HG02678 (cell line): ENCODE data around the gene LIMS1.
"Not testable (repeated sequence)": the region's sequence is repeated elsewhere in the genome, so short reads cannot be mapped to it uniquely, and the experiment has no call there.

ENCODE experiments used
- ATAC-seq: cut with Tn5 transposase; IDR thresholded peaks from one replicate; pipeline ENCODE4 v1.9.1; 2021; ENCODE audit warnings: mild to moderate bottlenecking, moderate library complexity; ENCODE audit not compliant: unreplicated experiment

LIMS1 gene

DNA sequence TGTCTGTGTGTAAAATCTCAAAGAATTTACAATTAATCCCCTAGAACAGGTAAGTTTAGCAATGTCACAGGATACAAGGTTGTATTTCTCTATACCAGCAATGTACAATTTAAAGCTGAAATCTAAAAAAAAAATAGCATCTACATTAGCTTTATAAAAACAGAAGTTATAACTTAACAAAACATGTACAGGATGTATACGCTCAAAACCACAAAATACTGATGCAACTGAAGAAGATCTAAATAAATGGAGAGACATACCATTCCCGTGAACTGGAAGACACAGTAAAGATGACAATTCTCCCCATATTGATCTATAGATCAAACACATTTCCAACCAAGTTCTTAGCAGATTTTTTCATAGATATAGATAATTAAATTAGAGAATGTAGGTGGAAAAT, 167.5 kb downstream of the LIMS1 start:
- ATAC-seq, result no peak

GRCh38 chr2:108704871-108705270, 170.6 kb downstream of the LIMS1 start:
- ATAC-seq, result no peak

DNA sequence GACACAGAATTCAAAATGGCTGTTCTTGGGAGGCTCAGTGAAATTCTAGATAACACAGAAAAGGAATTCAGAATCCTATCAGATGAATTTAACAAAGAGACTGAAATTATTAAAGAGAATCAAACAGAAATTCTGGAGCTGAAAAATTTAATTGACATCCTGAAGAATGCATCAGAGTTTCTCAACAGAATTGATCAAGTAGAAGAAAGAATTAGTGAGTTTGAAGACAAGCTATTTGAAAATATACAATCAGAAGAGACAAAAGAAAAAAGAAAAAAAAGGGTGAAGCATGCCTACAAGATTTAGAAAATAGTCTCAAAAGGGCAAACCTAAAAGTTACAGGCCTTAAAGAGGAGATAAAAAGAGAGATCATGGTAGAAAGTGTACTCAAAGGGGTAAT, 173.0 kb downstream of the LIMS1 start:
- no peak for ATAC-seq

DNA sequence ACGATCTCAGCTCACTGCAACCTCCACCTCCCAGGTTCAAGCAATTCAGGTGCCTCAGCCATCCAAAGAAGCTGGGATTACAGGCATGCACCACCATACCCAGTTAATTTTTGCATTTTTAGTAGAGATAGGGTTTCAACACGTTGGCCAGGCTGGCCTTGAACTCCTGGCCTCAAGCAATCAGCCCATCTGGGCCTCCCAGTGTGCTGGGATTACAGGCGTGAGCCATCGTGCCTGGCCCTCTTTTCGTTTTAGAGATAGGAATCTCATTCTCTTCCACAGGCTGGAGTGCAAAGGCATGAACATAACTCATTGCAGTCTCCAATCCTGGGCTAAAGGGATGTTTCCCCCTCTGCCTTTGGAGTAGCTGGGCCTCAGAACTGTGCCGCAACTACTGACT, 182.7 kb downstream of the LIMS1 start:
- ATAC-seq, result not testable (repeated sequence)

- ATAC-seq, result peak; percentile 100
Observed at GRCh38 chr2:108719149-108720044, 185.1 kb downstream of the LIMS1 start, which contains the start of gene RANBP2. RANBP2 (plus strand) TSS chr2:108719482; CDS start chr2:108719607, 125 bp downstream.

- not testable (repeated sequence) for ATAC-seq
Observed at GRCh38 chr2:108726048-108726447, 191.8 kb downstream of the LIMS1 start.

GRCh38 chr2:108734656-108735055, 200.4 kb downstream of the LIMS1 start:
- ATAC-seq, result not testable (repeated sequence)
